IPS DF 4.7 (cell line): ENCODE data around the gene PCCA.
"Not testable (repeated sequence)": the region's sequence is repeated elsewhere in the genome, so short reads cannot be mapped to it uniquely, and the experiment has no call there.

Experiments
- DNase-seq: peaks from one replicate; pipeline ENCODE4 v3.0.0-alpha.2; 2013; ENCODE audit warnings: low spot score; ENCODE audit errors: extremely low read depth

Gene PCCA

DNA sequence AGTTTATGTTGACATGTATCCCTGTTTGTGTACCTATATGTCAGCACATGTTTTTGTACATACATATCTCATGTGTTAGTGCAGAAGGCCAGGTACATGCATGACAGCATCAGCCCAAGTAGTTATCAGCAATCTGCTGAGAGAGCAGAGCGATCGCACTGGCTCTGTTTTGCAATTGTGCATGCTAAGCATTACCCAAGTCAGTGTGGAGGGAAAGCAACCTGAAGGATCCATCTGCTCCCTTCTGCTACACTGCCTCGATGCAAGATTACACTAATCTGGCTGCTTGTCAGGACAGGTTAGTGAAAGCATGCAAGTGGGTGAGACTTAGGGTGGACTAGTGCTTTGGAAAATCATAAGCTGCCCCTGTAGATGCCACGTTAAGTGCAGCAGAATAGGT is 211.8 kb downstream of the PCCA start:
- no peak for DNase-seq

DNA sequence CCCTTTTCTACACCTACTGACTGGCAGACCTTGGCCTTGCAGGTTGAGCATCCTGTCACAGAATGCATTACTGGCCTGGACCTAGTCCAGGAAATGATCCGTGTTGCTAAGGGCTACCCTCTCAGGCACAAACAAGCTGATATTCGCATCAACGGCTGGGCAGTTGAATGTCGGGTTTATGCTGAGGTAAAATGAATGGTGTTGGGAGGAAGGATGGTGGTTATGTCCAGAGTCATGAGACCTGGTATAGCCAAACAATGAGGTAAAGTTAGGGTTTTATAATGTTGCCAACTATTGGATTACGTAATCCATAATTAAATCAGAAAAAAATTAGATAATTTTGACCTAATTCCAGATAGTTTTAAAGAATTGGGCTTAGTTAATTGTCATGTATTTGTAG is 212.5 kb downstream of the PCCA start:
- DNase-seq: no peak

DNA sequence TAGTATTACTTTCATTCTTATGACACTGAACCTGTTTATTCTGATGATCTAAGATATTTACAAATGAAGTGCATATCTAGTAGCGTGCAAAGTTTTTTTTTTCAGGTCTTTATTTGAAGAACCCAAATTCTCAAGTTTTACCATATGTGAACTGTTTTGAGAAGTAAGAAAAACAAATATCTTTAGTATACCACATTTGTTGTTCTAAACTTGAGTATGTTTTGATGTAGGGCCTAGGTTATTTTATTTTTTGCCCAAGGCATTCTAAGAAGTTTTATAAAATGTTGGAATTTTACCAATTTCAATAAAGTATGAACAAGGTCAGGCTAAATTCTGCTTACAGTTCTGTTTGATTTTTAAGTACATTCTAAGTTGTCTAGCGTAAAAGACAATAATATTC is 213.5 kb downstream of the PCCA start:
- DNase-seq: no peak

DNA sequence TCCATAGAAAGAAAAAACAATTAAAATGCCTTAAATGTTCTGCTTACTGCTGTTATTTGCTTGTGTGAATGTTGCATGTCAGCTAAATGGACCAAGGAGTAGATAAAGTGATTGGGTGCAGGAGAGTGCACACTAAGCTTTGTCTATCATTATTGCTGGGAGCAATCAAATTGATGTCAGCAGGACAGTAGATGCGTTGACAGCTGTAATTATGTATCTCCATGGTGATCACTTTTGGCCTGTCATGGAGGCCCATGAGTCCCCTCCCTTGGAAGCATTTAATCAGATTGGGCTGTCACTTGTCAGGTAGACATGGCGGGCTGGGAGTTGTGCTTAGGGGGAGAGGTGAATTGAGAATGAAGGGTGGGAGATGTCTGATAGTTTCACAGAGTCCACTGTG is 215.3 kb downstream of the PCCA start:
- no peak for DNase-seq

DNA sequence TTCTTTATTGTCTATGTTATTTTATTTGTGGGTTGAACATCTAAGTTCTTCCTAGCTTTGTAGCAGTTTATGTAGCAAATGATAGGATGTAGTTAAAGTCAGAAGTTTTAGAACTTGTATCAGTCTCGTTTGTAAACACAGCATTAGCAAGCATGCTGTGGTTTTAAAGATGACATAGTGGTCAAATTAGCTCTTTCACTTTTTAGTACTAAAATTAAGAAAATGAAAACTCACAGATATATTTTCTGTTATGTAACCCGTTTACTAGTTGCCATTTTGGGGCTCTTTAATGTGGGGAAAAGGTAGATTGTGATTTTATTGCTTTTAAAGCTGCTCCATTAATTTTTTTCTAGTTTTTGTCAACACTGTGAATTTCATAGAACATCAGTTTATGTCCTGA is 216.5 kb downstream of the PCCA start:
- no peak for DNase-seq

DNA sequence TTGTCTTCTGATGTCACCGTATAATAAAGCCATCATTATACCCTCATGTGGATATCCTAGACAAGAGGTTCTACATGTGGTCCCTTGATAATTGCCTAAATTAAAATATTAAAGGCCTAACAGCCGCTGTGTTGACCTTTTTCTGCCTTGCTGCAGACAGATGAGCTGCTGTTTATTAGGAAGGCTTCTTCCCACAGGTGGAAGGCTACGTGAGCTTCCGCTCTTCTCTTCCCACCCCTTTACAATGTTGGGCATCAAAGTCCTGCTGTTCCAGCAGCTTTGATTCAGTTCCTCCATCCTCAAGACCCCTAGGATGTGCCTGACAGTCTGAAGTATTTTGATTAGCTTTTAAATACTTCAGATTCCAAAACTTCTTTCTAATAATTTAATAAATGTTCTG is 217.1 kb downstream of the PCCA start:
- no peak for DNase-seq

DNA sequence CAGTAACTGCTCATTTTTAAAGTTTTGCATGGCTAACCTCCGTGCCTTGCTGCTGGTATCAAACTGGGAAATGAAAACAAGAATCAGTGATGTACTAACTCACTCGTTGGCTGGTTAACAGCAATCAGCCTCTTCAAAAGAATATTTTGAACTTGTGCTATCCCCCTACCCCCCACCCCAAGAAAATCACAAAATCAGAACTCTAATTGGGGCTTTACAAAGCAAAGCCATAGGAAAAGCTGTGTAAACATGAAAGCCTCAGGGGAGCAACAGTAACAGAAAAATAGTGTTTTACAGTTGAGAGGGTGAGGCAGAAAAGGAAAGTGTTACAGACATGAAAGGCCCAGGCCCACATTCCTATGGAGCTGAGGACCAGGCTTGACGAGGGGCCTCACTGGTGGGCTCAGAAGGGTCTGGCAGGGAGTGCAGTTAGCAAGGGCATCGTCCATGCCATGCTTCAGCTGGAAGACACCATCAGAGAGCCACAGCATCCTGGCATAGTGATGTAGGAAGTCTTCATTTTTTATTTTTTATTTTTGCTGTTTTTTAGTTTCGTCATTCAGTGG is 217.6 kb downstream of the PCCA start:
- no peak for DNase-seq

DNA sequence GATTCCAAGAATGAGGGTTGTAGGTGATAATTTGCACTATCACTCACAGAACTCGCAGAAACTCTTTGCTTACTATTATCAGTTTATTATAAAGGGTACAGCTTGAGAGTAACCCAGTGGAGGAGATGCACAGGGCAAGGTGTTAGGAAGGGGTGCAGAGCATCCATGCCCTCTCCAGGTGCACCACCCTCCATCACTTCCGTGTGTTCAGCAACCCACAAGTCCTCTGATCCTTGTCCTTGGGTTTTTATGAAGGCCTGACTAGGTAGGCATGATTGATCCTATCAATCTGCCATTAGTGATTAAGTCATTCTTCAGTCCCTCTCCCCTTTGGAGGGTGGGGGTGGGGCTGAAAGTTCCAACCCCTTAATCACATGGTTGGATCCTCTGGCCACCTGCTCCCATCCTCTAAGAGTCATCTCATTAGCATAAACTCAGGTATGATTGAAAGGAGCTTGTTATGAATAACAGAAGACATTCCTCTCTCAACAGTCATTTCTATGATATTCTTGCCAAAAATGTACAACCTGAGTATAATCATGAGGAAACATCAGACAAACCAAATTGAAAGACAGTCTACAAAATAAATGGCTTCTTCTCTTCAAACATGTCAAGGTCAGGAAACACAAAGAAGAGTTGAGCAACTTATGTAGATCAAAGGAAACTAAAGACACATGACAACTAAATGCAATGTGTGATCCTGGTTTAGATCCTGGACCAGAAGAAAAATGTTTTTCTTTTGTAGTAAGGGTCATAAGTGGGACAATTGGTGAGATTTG is 225.4 kb downstream of the PCCA start:
- no peak for DNase-seq

DNA sequence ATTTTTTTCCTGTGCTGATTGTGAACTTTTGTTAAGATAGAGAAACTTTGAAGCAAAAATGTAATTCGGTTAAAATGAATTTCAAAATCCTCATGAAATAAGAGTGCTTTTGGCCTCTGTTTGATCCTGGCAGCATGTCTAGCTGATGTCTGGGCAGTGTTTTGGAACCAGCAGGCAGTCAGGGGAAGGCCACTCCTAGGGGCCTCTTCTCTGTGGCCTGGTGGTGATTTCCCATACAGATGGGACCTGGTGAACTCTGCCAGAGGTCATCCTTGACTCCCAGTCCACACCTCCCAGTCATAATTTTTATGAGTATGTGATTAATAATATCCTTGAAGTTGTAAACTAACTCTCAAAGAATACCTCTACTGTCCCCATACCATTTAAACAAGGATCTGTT is 226.6 kb downstream of the PCCA start:
- DNase-seq: no peak

DNA sequence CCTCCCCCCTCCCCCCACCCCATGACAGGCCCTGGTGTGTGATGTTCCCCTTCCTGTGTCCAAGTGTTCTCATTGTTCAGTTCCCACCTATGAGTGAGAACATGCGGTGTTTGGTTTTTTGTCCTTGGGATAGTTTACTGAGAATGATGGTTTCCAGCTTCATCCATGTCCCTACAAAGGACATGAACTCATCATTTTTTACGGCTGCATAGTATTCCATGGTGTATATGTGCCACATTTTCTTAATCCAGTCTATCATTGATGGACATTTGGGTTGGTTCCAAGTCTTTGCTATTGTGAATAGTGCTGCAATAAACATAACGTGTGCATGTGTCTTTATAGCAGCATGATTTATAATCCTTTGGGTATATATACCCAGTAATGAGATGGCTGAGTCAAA is 229.6 kb downstream of the PCCA start:
- not testable (repeated sequence) for DNase-seq

DNA sequence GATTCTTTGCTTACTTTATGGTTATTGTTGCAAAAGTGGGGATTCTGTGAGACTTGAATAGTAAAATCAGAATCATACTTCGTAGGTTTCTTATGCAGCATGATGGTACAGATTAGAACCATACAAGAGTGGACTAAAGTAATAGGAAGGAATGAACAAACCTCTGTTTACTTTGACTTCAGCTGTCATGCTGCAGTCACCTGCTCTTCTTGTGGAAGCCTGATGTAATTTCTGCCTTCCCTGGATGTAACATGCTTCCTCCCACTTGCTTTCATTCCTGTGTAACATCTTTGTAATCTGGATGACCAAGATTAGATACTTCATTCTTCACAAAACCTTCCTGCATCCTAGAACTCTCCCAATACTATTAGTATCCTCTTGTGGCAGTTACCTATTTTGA is 235.0 kb downstream of the PCCA start:
- no peak for DNase-seq

DNA sequence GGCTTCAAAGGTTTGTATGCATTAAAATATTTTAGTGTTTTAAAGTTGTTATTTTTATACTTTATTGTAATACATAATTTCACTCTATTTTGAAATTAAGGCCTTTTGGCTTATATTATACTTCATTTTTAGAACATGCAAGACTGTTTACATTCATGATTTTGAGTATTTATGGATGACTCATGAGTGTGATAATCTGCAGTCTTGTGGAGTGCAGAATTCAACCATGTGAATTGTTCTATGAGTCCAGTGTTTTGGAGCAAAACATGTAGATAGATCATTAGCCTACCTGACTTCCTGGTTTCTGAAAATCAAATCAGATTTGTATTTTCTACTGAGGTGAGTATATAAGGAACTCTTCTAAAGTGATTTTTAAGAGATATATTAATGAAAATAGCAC is 241.8 kb downstream of the PCCA start:
- DNase-seq: no peak

DNA sequence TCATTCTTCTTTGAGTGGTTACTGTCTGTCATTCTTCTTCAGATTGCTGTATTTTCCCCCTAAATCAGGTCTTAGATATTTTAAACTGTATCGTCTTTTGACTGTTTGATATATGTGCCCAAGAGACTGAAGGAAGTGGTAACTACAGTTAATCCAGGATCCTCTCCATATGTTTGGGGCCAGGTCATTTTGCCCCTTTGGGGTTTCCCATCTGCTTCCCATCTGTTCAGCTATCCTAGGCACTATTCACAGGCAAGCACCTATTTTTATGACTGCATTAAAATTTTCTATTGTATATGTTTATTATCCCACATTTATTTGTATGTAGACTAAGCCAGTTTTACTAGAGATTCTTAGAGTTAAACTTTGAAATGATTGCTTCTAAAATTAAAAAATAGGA is 244.2 kb downstream of the PCCA start:
- no peak for DNase-seq

DNA sequence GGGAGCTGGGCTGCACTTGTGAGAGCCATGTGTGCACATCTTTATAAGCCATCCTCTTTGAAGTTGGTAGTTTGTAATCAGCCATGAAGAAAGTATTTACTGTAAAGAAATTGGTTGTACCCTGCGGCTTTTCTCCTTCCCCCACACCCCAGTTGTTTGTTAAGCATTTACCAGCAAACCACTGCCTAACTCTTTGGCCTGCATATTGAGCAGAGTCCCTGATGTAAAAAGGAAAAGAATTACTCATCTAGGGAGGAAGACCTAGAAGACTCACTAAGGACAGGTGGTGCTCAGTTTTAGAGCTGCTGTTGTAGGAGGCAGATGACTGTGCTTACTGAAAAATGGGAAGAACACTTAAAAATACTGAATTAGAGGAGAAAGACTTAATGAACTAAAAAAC is 245.3 kb downstream of the PCCA start:
- DNase-seq: no peak

DNA sequence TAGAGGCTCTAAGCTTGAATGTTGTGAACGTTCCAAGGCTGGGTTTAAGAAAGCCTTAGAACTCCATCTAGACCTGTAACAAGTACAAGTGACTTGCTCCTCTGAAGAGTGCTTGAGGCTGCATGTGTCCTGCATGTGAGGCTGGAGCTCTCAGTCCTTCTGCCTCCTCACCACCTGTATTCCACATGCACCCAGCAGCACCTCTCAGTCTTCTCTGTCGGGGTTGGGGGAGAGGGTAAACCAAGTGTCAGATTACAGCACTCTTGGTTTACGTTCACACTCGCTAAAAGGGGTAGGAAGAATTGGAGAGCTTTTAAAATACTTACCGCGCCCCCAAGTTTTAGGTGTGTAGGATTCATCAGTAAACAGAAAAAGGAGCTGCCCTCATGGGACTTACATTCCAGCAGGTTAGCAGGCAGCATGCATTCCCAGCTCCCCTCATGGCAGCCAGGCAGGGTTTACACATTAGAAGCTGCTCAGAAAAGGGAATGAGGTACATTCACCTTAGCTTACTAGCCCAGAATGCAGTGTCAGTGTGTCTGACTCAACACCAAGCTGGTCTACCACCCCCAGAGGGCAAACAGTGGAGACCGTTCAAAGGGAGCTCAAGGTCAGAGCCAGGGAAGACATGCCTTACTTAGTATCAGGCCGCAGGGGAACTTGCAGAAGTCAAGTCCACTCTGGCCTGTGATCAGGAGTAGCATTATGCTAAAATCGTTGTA is 248.1 kb downstream of the PCCA start:
- no peak for DNase-seq

DNA sequence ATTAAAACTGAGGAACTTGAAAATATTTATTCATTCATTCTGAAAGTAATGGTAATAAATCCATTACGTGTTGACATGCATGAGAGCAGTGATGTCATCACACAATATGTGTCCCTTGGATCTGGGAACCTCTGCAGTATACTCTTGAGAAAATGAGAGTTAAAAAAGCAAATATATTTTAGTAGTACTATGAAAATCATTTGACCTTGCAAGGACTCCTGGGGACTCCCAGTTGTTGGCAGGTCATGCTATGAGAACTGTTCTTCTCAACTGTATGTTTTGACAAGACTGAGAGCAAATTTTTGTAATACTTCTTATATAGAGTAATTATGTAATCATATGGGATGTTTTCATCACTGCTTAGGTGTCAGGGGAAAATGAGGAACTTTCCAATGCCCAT is 249.4 kb downstream of the PCCA start:
- DNase-seq: no peak

DNA sequence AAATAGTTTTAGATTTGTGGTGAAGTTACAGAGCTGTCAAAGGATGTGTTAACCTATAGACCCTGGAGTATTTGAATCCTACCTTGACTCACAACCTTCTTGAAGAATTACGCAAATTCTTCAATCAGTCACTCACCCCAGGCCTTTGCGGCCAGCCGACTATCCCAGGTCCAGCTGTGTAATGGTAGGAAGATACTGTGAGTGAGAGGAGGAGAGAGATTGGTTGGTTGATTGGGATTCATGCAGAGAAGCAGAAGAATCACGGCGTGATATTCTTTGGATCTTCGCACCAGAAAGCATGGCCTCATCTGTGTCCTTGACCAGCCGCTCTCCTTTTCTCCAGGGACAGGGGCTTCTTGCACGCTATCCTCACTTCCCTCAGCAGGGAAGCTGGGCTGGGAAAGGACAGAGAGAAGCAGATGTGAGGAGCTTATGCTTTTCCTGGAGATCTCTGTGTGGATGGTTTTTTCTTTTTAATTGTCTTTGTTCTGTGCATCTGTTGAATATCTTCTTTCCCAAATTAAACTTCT is 250.6 kb downstream of the PCCA start:
- DNase-seq: no peak

DNA sequence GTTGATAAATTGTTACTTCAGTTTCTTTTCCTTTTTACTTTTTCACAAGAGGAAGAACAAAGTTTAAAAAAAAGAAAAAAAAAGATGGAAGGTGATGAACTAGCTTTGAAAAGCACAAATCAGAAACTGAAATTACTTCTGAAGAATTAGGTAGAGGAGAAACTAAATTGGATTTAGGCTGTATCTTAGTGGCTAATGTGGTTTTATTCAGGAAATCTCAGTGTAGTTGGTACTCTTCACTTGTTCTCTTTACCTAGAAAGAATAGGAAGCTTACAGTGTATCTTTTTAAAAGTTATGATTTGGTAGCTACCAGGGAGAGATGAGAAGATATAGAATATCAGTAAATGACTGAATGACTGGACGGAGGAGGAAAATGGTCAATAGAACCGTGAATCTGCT is 252.0 kb downstream of the PCCA start:
- no peak for DNase-seq

DNA sequence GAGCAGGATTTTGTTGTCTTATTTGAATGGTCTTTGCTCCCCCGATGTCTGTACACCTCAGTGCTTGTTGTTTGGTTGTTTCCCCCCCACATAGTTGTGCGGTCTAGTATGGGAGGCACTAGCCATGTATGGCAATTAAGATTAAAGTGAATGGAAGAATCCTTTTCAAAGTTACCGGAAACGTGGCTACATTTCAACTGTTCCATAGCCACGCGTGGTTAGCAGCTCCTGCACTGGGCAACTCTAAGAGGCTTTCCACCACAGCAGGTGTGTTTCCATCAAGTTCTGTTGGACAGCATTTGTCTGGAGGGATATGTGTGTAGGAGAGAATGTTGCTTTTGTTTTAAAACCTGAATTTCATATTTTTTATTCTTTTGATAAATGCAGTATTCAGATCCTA is 252.4 kb downstream of the PCCA start:
- no peak for DNase-seq

DNA sequence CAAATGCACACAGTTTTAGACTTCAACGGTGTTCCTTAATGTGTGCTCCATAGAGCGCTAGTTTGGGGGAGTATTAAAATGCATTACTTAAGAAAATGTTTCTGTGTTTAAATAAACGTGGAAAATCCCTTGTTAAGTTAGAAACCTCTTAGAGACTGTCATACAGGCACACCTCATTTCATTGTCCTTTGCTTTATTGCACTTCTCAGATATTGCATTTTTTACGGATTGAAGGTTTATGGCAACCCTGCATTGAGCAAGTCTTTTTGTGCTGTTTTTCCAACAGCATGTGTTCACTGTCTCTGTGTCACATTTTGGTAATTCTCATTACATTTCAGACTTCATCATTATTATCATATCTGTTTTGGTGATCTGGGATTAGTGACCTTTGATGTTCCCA is 255.7 kb downstream of the PCCA start:
- no peak for DNase-seq

DNA sequence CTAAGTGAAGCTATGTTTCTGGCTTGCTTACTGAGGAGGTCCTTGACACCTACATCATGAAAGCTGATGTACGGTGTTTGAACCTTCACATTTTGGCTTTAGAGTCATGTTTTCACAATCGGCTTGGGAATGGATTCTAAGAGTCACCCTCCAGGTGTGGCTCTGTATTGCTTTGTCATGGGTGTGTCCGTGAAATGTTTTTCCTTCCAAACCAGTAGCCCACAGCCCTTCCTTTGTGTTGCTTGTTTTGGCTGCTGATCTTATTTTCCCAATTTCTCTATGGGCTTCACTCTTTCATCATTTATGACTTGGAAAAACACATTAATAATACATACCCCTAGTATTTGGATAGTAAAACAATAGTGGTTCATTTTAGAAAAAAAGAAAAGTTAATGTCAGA is 259.1 kb downstream of the PCCA start:
- DNase-seq: no peak

DNA sequence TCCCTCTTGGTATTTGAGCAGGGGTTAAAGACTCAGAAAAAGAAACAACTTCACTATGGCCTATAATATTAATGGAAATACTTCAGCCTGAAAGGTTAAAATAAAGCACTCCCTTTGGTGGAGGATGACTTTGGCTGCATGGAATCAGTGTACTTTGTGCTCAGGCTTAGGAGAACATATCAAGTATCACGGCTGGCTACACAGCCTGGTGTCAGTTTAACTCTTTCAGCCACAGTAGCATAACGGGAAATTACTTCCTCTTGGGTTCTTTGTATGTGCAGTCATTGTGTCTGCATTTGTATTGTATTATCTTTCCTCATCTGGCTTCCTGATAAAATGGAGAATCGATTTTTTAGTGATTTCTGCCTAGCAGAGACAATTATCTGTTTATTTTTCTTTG is 260.7 kb downstream of the PCCA start:
- no peak for DNase-seq

DNA sequence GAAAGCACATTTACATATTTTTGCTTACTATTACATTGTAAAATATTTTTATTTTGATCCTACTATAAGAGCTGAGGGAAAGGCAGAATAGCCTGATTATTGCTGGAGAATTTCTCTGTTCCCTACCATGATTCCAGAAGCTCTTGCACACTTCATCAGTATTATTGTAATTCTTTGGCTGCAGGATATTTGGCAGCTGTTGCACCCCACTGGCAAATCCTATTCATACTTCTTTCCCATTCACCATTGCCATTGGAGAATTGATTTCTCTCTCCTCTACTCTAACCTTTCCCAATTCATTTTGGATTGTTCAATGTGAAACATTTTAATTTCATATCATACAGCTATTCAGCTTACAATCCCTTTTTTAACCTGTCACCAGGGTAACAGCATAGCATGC is 261.7 kb downstream of the PCCA start:
- no peak for DNase-seq
